GM23338 (cell line): ENCODE data around the gene SRGAP2C. TPM values are rescaled to one million over a fixed set of nuclear protein-coding genes. Genes with fewer than 3 reads are reported as not detected.
A peak's percentile ranks its signal among the peaks of the same experiment; 100 is the strongest.
"Not testable (repeated sequence)": the region's sequence is repeated elsewhere in the genome, so short reads cannot be mapped to it uniquely, and the experiment has no call there.

ENCODE experiments used
- ATAC-seq: fragments of 200-7000 bp; cut with Tn5 transposase; 3 replicates; pipeline ENCODE4 v1.9.1; 2020
- DNase-seq: peaks from one replicate; pipeline ENCODE4 v3.0.0-alpha.2; 2015; ENCODE audit warnings: low spot score
- H2AFZ ChIP-seq: fragments of 200-600 bp; sonication (generic); 2 replicates; pipeline ENCODE4 v1.8.0; 2016; ENCODE audit warnings: antibody characterized with exemption, mild to moderate bottlenecking, moderate library complexity
- H3F3A ChIP-seq: fragments of 200-600 bp; sonication (generic); replicated peaks from 2 replicates; pipeline ENCODE4 v1.8.0; 2017; ENCODE audit warnings: antibody characterized with exemption, mixed run types, low read depth
- H3K27ac ChIP-seq: fragments of 200-600 bp; sonication (generic); 2 replicates; pipeline ENCODE4 v1.6.1; 2016; ENCODE audit warnings: low read depth
- H3K27me3 ChIP-seq: fragments of 200-600 bp; sonication (generic); 2 replicates; pipeline ENCODE4 v1.8.0; 2016; ENCODE audit warnings: mild to moderate bottlenecking, mixed run types, moderate library complexity; ENCODE audit not compliant: insufficient read depth
- H3K36me3 ChIP-seq: fragments of 200-600 bp; sonication (generic); 2 replicates; pipeline ENCODE4 v1.8.0; 2016; ENCODE audit warnings: mild to moderate bottlenecking; ENCODE audit not compliant: insufficient read depth
- H3K4me1 ChIP-seq: fragments of 200-600 bp; sonication (generic); 2 replicates; pipeline ENCODE4 v1.8.0; 2016; ENCODE audit warnings: mild to moderate bottlenecking, moderate library complexity; ENCODE audit not compliant: insufficient read depth
- H3K4me2 ChIP-seq: fragments of 200-600 bp; sonication (generic); 2 replicates; pipeline ENCODE4 v1.7.1; 2017; ENCODE audit warnings: mixed run types
- H3K4me3 ChIP-seq: fragments of 200-600 bp; sonication (generic); 2 replicates; pipeline ENCODE4 v1.6.1; 2016; ENCODE audit warnings: mixed run types
- H3K79me2 ChIP-seq: fragments of 200-600 bp; sonication (generic); replicated peaks from 2 replicates; pipeline ENCODE4 v1.8.0; 2017; ENCODE audit warnings: mild to moderate bottlenecking; ENCODE audit not compliant: insufficient read depth
- H3K9me2 ChIP-seq: fragments of 200-600 bp; sonication (generic); 2 replicates; pipeline ENCODE4 v1.8.0; 2017; ENCODE audit not compliant: insufficient read depth
- H4K20me1 ChIP-seq: fragments of 200-600 bp; sonication (generic); replicated peaks from 2 replicates; pipeline ENCODE4 v1.8.0; 2017; ENCODE audit warnings: mild to moderate bottlenecking; ENCODE audit not compliant: insufficient read depth
- H3K27ac Mint-ChIP-seq: 2 replicates; pipeline ENCODE4 v1.8.0; 2020; ENCODE audit warnings: inconsistent platforms, mild to moderate bottlenecking, moderate library complexity, mixed read lengths
- H3K27me3 Mint-ChIP-seq: 3 replicates; pipeline ENCODE4 v1.8.0; 2022; ENCODE audit warnings: low read depth, mild to moderate bottlenecking, moderate library complexity, mixed read lengths, inconsistent platforms; ENCODE audit not compliant: insufficient read depth, poor library complexity
- H3K36me3 Mint-ChIP-seq: 3 replicates; pipeline ENCODE4 v1.8.0; 2021; ENCODE audit warnings: low read depth, mild to moderate bottlenecking, inconsistent platforms, moderate library complexity, mixed read lengths
- H3K4me1 Mint-ChIP-seq: 3 replicates; pipeline ENCODE4 v1.8.0; 2020; ENCODE audit warnings: mild to moderate bottlenecking, inconsistent platforms, mixed read lengths
- H3K4me3 Mint-ChIP-seq: 3 replicates; pipeline ENCODE4 v1.8.0; 2021; ENCODE audit warnings: moderate library complexity, mild to moderate bottlenecking, inconsistent platforms, mixed read lengths
- H3K9me3 Mint-ChIP-seq: 3 replicates; pipeline ENCODE4 v1.8.0; 2020; ENCODE audit warnings: moderate library complexity, mild to moderate bottlenecking, inconsistent platforms, mixed read lengths
- polyA plus RNA-seq: library from polyadenylated mRNA; unstranded; fragments of >200 nt; fragmentation: Nextera tagmentation; extraction: Ambion mirVana; gene quantifications from 2 replicates; pipeline ENCODE4 v1.2.1, GENCODE V29; 2016
- total RNA-seq: library from RNA; depleted of rRNA; stranded (reverse); fragments of >200 nt; shearing (Covaris generic); gene quantifications from 2 replicates; pipeline ENCODE4 v1.2.3, GENCODE V29; 2014

SRGAP2C gene
- total and polyA plus RNA-seq, 2 experiments from 2014 or later, result 18.0 to 20.4 TPM

GRCh38 chr1:121279548-121279898, 94.7 kb downstream of the SRGAP2C start:
- H3K9me3 Mint-ChIP-seq, H2AFZ ChIP-seq, H3F3A ChIP-seq, H3K79me2 ChIP-seq, ATAC-seq, H3K27ac Mint-ChIP-seq, H3K4me3 ChIP-seq, H3K9me2 ChIP-seq, H3K36me3 Mint-ChIP-seq, H3K27ac ChIP-seq, H3K4me2 ChIP-seq, H4K20me1 ChIP-seq, H3K4me1 ChIP-seq, H3K27me3 Mint-ChIP-seq, H3K27me3 ChIP-seq, H3K4me1 Mint-ChIP-seq, H3K36me3 ChIP-seq, H3K4me3 Mint-ChIP-seq, DNase-seq: not testable (repeated sequence)

- not testable (repeated sequence) for H3K27ac Mint-ChIP-seq, H3K9me2 ChIP-seq, H3K27me3 Mint-ChIP-seq, H3K36me3 Mint-ChIP-seq, H3F3A ChIP-seq, H3K4me3 Mint-ChIP-seq, H3K9me3 Mint-ChIP-seq, H3K4me3 ChIP-seq, H3K4me1 ChIP-seq, H3K36me3 ChIP-seq, H3K27me3 ChIP-seq, H4K20me1 ChIP-seq, H3K4me1 Mint-ChIP-seq, DNase-seq, H2AFZ ChIP-seq, H3K27ac ChIP-seq, H3K79me2 ChIP-seq, H3K4me2 ChIP-seq
- 0 out of 3 replicates have a peak, but pooled peaks have one; percentile 22 for ATAC-seq
These were observed 96.0 kb downstream of the SRGAP2C start for GRCh38 chr1:121280699-121281317.

- not testable (repeated sequence) for H3K27ac Mint-ChIP-seq, H3K79me2 ChIP-seq, H3K27me3 ChIP-seq, ATAC-seq, H3K4me1 Mint-ChIP-seq, DNase-seq, H3K9me3 Mint-ChIP-seq, H3F3A ChIP-seq, H3K4me1 ChIP-seq, H3K27ac ChIP-seq, H3K4me3 Mint-ChIP-seq, H3K4me2 ChIP-seq, H3K4me3 ChIP-seq, H3K36me3 ChIP-seq, H2AFZ ChIP-seq, H3K27me3 Mint-ChIP-seq, H3K36me3 Mint-ChIP-seq, H3K9me2 ChIP-seq, H4K20me1 ChIP-seq
These were observed 96.7 kb downstream of the SRGAP2C start for GRCh38 chr1:121281480-121281879.

GRCh38 chr1:121283587-121284180, 98.9 kb downstream of the SRGAP2C start:
- H3K27me3 ChIP-seq, H3K9me3 Mint-ChIP-seq, H3K9me2 ChIP-seq, ATAC-seq, H3F3A ChIP-seq, H2AFZ ChIP-seq, H3K27ac ChIP-seq, H3K4me1 Mint-ChIP-seq, H3K27me3 Mint-ChIP-seq, H4K20me1 ChIP-seq, H3K4me1 ChIP-seq, H3K36me3 ChIP-seq, DNase-seq, H3K27ac Mint-ChIP-seq, H3K4me2 ChIP-seq, H3K79me2 ChIP-seq, H3K4me3 ChIP-seq, H3K36me3 Mint-ChIP-seq, H3K4me3 Mint-ChIP-seq: not testable (repeated sequence)

GRCh38 chr1:121292590-121292989, 107.8 kb downstream of the SRGAP2C start:
- not testable (repeated sequence) for H2AFZ ChIP-seq

GRCh38 chr1:121293263-121294204, 108.8 kb downstream of the SRGAP2C start:
- not testable (repeated sequence) for H3K4me3 Mint-ChIP-seq, H3K79me2 ChIP-seq, H3K27ac Mint-ChIP-seq, H3K9me3 Mint-ChIP-seq, H3K9me2 ChIP-seq, H3K4me1 ChIP-seq, H4K20me1 ChIP-seq, H3K36me3 ChIP-seq, H3K4me1 Mint-ChIP-seq, H3K27me3 Mint-ChIP-seq, H2AFZ ChIP-seq, H3K4me3 ChIP-seq, H3F3A ChIP-seq, DNase-seq, H3K27ac ChIP-seq, H3K27me3 ChIP-seq, ATAC-seq, H3K36me3 Mint-ChIP-seq, H3K4me2 ChIP-seq

More at GRCh38 chr1:121292590-121292989, 107.8 kb downstream of the SRGAP2C start:
- H3K4me1 Mint-ChIP-seq, H3K36me3 Mint-ChIP-seq, DNase-seq, H3K27me3 Mint-ChIP-seq, H3K4me3 Mint-ChIP-seq, H3K4me3 ChIP-seq, H3K27me3 ChIP-seq, H3K27ac Mint-ChIP-seq, H3K4me2 ChIP-seq, H3K27ac ChIP-seq, ATAC-seq, H3K79me2 ChIP-seq, H3K4me1 ChIP-seq, H3F3A ChIP-seq, H4K20me1 ChIP-seq, H3K9me2 ChIP-seq, H3K36me3 ChIP-seq, H3K9me3 Mint-ChIP-seq: not testable (repeated sequence)
